ENCODE data around the gene MAPT.

Gene MAPT

DNA sequence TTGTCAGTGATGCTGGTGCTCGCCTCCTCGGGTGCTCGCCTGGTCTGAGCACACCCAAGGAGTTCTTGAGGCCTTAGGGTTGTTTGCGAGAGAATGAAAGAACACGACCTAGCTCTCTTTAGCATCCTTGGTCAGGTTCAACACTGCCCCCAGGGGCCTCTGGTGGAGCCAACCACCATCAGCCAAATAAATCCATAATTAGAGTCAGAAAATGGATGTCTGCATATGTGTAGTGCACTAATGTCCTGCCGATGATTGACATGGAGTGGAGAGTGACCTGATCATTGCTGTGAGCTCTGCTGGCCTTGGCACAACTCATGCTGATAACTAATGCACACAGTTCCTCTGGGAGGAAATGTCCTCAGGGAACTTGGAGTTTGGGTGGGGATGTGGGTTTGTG, 96.5 kb downstream of the MAPT start:
- Histone ChIP-seq H3K36me3 (ENCODE audit: insufficient read depth, insufficient read length, low read length) (no peaks in the 10 kb centered on the region), H3K4me1 (ENCODE audit: insufficient read depth, insufficient read length) (peaks cover 22% of the 10 kb centered on the region), H3K9ac (ENCODE audit: insufficient read length, low read depth) (no peak overlapping the region), H3K9me3 (ENCODE audit: insufficient read depth, low read length) (no peaks in the 10 kb centered on the region), H3K4me3 (ENCODE audit: insufficient read length, low read depth) (no peak overlapping the region), H3K27me3 (ENCODE audit: insufficient read depth, insufficient read length) (no peaks in the 10 kb centered on the region)
- TF ChIP-seq ZNF274 (IDR thresholded peaks at IDR 0.05; ENCODE audit: low read depth, low read length) (no peak), YY1 (IDR thresholded peaks at IDR 0.05; ENCODE audit: insufficient read depth, insufficient read length) (no peak), SUZ12 (IDR thresholded peaks at IDR 0.05; ENCODE audit: extremely low read depth, insufficient read depth, insufficient read length) (no peak)
- no peak for DNase-seq (ENCODE audit: low read depth, low spot score)

- no peaks in the 10 kb centered on the region for H3K27me3 ChIP-seq (ENCODE audit: insufficient read depth, insufficient read length)
- DNase-seq (ENCODE audit: low read depth, low spot score): no peak
- no peak overlapping the region for H3K4me3 ChIP-seq (ENCODE audit: insufficient read length, low read depth)
- no peak for TF ChIP-seq YY1 (IDR thresholded peaks at IDR 0.05; ENCODE audit: insufficient read depth, insufficient read length)
- TF ChIP-seq ZNF274 (IDR thresholded peaks at IDR 0.05; ENCODE audit: low read depth, low read length): no peak
- no peak for TF ChIP-seq SUZ12 (IDR thresholded peaks at IDR 0.05; ENCODE audit: extremely low read depth, insufficient read depth, insufficient read length)
- H3K9me3 ChIP-seq (ENCODE audit: insufficient read depth, low read length): no peaks in the 10 kb centered on the region
- peaks cover 22% of the 10 kb centered on the region for H3K4me1 ChIP-seq (ENCODE audit: insufficient read depth, insufficient read length)
- no peak overlapping the region for H3K9ac ChIP-seq (ENCODE audit: insufficient read length, low read depth)
- H3K36me3 ChIP-seq (ENCODE audit: insufficient read depth, insufficient read length, low read length): no peaks in the 10 kb centered on the region
Measured at GRCh38 chr17:45991341-45991740, 97.0 kb downstream of the MAPT start.

- no peak for DNase-seq (ENCODE audit: low read depth, low spot score)
- Histone ChIP-seq H3K27me3 (ENCODE audit: insufficient read depth, insufficient read length) (no peaks in the 10 kb centered on the region), H3K9me3 (ENCODE audit: insufficient read depth, low read length) (no peaks in the 10 kb centered on the region), H3K4me3 (ENCODE audit: insufficient read length, low read depth) (no peak overlapping the region), H3K36me3 (ENCODE audit: insufficient read depth, insufficient read length, low read length) (no peaks in the 10 kb centered on the region), H3K4me1 (ENCODE audit: insufficient read depth, insufficient read length) (peaks cover 18% of the 10 kb centered on the region), H3K9ac (ENCODE audit: insufficient read length, low read depth) (no peak overlapping the region)
- TF ChIP-seq SUZ12 (IDR thresholded peaks at IDR 0.05; ENCODE audit: extremely low read depth, insufficient read depth, insufficient read length) (no peak), YY1 (IDR thresholded peaks at IDR 0.05; ENCODE audit: insufficient read depth, insufficient read length) (no peak), ZNF274 (IDR thresholded peaks at IDR 0.05; ENCODE audit: low read depth, low read length) (no peak)
Measured at GRCh38 chr17:45992175-45992574, 97.8 kb downstream of the MAPT start.

- no peaks in the 10 kb centered on the region for H3K27me3 ChIP-seq (ENCODE audit: insufficient read depth, insufficient read length)
- no peak overlapping the region for H3K4me3 ChIP-seq (ENCODE audit: insufficient read length, low read depth)
- H3K9me3 ChIP-seq (ENCODE audit: insufficient read depth, low read length): no peaks in the 10 kb centered on the region
- TF ChIP-seq SUZ12 (IDR thresholded peaks at IDR 0.05; ENCODE audit: extremely low read depth, insufficient read depth, insufficient read length): no peak
- no peak for TF ChIP-seq YY1 (IDR thresholded peaks at IDR 0.05; ENCODE audit: insufficient read depth, insufficient read length)
- no peak for TF ChIP-seq ZNF274 (IDR thresholded peaks at IDR 0.05; ENCODE audit: low read depth, low read length)
- H3K4me1 ChIP-seq (ENCODE audit: insufficient read depth, insufficient read length): peaks cover 15% of the 10 kb centered on the region
- no peak for DNase-seq (ENCODE audit: low read depth, low spot score)
- no peak overlapping the region for H3K9ac ChIP-seq (ENCODE audit: insufficient read length, low read depth)
- H3K36me3 ChIP-seq (ENCODE audit: insufficient read depth, insufficient read length, low read length): no peaks in the 10 kb centered on the region
Measured at GRCh38 chr17:45992904-45993303, 98.5 kb downstream of the MAPT start.

DNA sequence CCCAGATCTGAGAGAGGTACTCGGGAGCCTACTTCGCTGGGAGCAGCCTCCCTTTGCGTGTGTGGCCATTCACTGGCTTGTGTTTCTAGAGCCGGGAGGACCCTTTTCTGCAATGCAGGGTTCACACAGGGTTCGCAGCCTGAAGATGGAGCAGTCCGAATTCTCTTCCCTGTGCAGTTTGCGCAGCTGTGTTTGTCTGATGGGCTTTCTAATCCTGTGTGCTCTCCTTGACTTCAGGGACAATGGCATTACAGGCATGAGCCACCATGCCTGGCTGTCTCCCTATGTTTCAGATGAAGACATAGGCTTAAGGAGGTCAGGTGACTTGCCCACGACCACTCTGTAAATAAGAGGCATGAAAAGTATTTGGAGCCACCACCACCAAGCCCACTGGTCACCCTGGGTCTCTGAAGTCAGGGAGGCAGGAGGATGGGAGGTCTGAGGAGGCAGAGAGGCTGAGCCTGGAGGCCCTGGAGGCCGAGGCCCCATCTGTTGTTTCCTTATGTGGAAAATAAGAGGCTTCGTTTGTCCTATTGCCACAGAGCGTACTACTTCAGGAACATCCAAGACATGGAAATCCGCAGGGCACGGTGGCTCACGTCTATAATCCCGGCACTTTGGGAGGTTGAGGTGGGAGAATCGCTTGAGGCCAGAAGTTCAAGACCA, 99.7 kb downstream of the MAPT start:
- no peak for DNase-seq (ENCODE audit: low read depth, low spot score)
- Histone ChIP-seq H3K4me1 (ENCODE audit: insufficient read depth, insufficient read length) (peaks cover 14% of the 10 kb centered on the region), H3K9ac (ENCODE audit: insufficient read length, low read depth) (no peak overlapping the region), H3K9me3 (ENCODE audit: insufficient read depth, low read length) (no peaks in the 10 kb centered on the region), H3K36me3 (ENCODE audit: insufficient read depth, insufficient read length, low read length) (no peaks in the 10 kb centered on the region), H3K27me3 (ENCODE audit: insufficient read depth, insufficient read length) (no peaks in the 10 kb centered on the region), H3K4me3 (ENCODE audit: insufficient read length, low read depth) (no peak overlapping the region)
- TF ChIP-seq ZNF274 (IDR thresholded peaks at IDR 0.05; ENCODE audit: low read depth, low read length) (no peak), YY1 (IDR thresholded peaks at IDR 0.05; ENCODE audit: insufficient read depth, insufficient read length) (no peak), SUZ12 (IDR thresholded peaks at IDR 0.05; ENCODE audit: extremely low read depth, insufficient read depth, insufficient read length) (no peak)

DNA sequence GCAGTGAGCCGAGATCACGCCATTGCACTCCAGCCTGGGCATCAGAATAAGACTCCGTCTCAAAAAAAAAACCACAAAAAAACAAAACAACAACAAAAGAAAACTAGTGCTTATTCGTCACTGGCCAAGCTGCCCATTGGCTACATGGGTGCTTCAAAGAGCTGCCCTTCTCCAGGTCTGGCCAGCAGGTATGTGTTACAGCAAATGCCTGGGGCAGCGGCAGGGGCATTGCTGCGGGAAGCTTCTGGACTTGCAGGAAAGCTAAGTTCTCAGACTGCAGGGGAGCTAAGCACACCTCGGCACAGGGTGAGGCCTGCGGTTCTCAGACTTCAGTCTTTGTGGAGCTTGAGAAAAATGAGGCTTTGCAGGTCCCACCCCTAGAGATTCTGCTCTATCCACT, 100.6 kb downstream of the MAPT start:
- H3K4me3 ChIP-seq (ENCODE audit: insufficient read length, low read depth): no peak overlapping the region
- peaks cover 14% of the 10 kb centered on the region for H3K4me1 ChIP-seq (ENCODE audit: insufficient read depth, insufficient read length)
- TF ChIP-seq YY1 (IDR thresholded peaks at IDR 0.05; ENCODE audit: insufficient read depth, insufficient read length): no peak
- no peak for TF ChIP-seq ZNF274 (IDR thresholded peaks at IDR 0.05; ENCODE audit: low read depth, low read length)
- TF ChIP-seq SUZ12 (IDR thresholded peaks at IDR 0.05; ENCODE audit: extremely low read depth, insufficient read depth, insufficient read length): no peak

GRCh38 chr17:45995627-45996270, 101.4 kb downstream of the MAPT start:
- H3K4me3 ChIP-seq (ENCODE audit: insufficient read length, low read depth): no peak overlapping the region
- no peak for TF ChIP-seq YY1 (IDR thresholded peaks at IDR 0.05; ENCODE audit: insufficient read depth, insufficient read length)
- no peak for TF ChIP-seq SUZ12 (IDR thresholded peaks at IDR 0.05; ENCODE audit: extremely low read depth, insufficient read depth, insufficient read length)
- TF ChIP-seq ZNF274 (IDR thresholded peaks at IDR 0.05; ENCODE audit: low read depth, low read length): no peak
- H3K27me3 ChIP-seq (ENCODE audit: insufficient read depth, insufficient read length): no peaks in the 10 kb centered on the region
- no peaks in the 10 kb centered on the region for H3K36me3 ChIP-seq (ENCODE audit: insufficient read depth, insufficient read length, low read length)
- H3K4me1 ChIP-seq (ENCODE audit: insufficient read depth, insufficient read length): peaks cover 14% of the 10 kb centered on the region
- H3K9me3 ChIP-seq (ENCODE audit: insufficient read depth, low read length): no peaks in the 10 kb centered on the region
- no peak overlapping the region for H3K9ac ChIP-seq (ENCODE audit: insufficient read length, low read depth)
- DNase-seq (ENCODE audit: low read depth, low spot score): no peak

More for the DNA sequence above, 100.6 kb downstream of the MAPT start:
- no peaks in the 10 kb centered on the region for H3K9me3 ChIP-seq (ENCODE audit: insufficient read depth, low read length)
- H3K27me3 ChIP-seq (ENCODE audit: insufficient read depth, insufficient read length): no peaks in the 10 kb centered on the region
- DNase-seq (ENCODE audit: low read depth, low spot score): no peak
- H3K36me3 ChIP-seq (ENCODE audit: insufficient read depth, insufficient read length, low read length): no peaks in the 10 kb centered on the region
- H3K9ac ChIP-seq (ENCODE audit: insufficient read length, low read depth): no peak overlapping the region

Measured in NT2/D1 (cell line).